ENCODE data around the gene EPS8.

DNA sequence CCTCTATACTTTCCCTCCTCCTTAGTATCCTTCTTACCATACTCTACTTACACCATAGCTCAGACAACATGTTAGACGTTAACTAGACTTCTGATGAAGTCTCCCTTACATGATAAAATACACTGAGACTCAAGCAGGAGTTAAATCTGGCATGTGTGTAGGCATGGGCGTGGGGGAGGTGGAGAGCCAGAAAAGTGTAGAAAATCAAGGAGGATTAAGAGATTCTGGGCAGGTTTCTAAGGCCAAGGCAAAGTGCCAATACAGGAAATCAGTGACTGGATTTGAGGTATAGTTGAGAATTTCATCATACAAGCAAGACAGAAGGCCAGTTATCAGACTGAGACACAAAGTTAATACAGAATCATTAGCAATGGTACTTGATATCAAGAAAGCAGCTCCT is 37.4 kb downstream of the EPS8 start:
- TF ChIP-seq, protein P1, sequence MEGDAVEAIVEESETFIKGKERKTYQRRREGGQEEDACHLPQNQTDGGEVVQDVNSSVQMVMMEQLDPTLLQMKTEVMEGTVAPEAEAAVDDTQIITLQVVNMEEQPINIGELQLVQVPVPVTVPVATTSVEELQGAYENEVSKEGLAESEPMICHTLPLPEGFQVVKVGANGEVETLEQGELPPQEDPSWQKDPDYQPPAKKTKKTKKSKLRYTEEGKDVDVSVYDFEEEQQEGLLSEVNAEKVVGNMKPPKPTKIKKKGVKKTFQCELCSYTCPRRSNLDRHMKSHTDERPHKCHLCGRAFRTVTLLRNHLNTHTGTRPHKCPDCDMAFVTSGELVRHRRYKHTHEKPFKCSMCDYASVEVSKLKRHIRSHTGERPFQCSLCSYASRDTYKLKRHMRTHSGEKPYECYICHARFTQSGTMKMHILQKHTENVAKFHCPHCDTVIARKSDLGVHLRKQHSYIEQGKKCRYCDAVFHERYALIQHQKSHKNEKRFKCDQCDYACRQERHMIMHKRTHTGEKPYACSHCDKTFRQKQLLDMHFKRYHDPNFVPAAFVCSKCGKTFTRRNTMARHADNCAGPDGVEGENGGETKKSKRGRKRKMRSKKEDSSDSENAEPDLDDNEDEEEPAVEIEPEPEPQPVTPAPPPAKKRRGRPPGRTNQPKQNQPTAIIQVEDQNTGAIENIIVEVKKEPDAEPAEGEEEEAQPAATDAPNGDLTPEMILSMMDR (conservative IDR thresholded peaks at IDR 0.05), result no peak
- TF ChIP-seq ZFX (IDR thresholded peaks at IDR 0.05), result no peak

Data from C4-2B (cell line).